SK-N-SH (cell line): Measurements from ENCODE around the gene MRPL51. TPM values are rescaled to one million over a fixed set of nuclear protein-coding genes. Genes with fewer than 3 reads are reported as not detected.
A peak's percentile ranks its signal among the peaks of the same experiment; 100 is the strongest.

ENCODE experiments used
- CHD2 ChIP-seq: fragments of 150-350 bp; IDR thresholded peaks from 2 replicates; pipeline ENCODE4 v1.6.1; 2018; ENCODE audit warnings: low read length; ENCODE audit not compliant: partially characterized antibody
- ELF1 ChIP-seq: IDR thresholded peaks from 2 replicates; pipeline ENCODE4 v1.4.0; 2012
- EZH2phosphoT487 ChIP-seq: fragments of 200-600 bp; sonication (generic); IDR thresholded peaks from 2 replicates; pipeline ENCODE4 v1.6.1; 2017; ENCODE audit warnings: low read depth, mixed run types, mild to moderate bottlenecking, antibody characterized with exemption, moderate library complexity, borderline replicate concordance
- FOXM1 ChIP-seq: IDR thresholded peaks from 2 replicates; pipeline ENCODE4 v1.4.0; 2012; ENCODE audit warnings: low read depth, mild to moderate bottlenecking
- GABPA ChIP-seq: IDR thresholded peaks from 2 replicates; pipeline ENCODE4 v1.4.0; 2012; ENCODE audit warnings: low read depth, mild to moderate bottlenecking
- JUND ChIP-seq: IDR thresholded peaks from 2 replicates; pipeline ENCODE4 v1.4.0; 2012
- MAX ChIP-seq: IDR thresholded peaks from 2 replicates; pipeline ENCODE4 v1.4.0; 2012; ENCODE audit warnings: low read depth
- MEF2A ChIP-seq: IDR thresholded peaks from 2 replicates; pipeline ENCODE4 v1.4.0; 2012; ENCODE audit warnings: low read depth, borderline replicate concordance
- MXI1 ChIP-seq: IDR thresholded peaks from 2 replicates; pipeline ENCODE4 v1.6.1; 2012; ENCODE audit warnings: mild to moderate bottlenecking, low read depth, low read length, improper control_type of control experiment
- NFIC ChIP-seq: IDR thresholded peaks from 2 replicates; pipeline ENCODE4 v1.4.0; 2012; ENCODE audit warnings: borderline replicate concordance
- POLR2AphosphoS5 ChIP-seq: IDR thresholded peaks from 2 replicates; pipeline ENCODE4 v1.6.1; 2012; ENCODE audit warnings: low read depth, low read length
- REST ChIP-seq: IDR thresholded peaks from 2 replicates; pipeline ENCODE4 v1.6.1; 2012; ENCODE audit warnings: mild to moderate bottlenecking, low read depth, low read length, moderate library complexity
- RFX5 ChIP-seq: IDR thresholded peaks from 2 replicates; pipeline ENCODE4 v1.6.1; 2012; ENCODE audit warnings: mild to moderate bottlenecking, improper control_type of control experiment, low read length
- SIN3A ChIP-seq: IDR thresholded peaks from 2 replicates; pipeline ENCODE4 v1.6.1; 2012; ENCODE audit warnings: low read depth, mild to moderate bottlenecking, low read length, moderate library complexity, borderline replicate concordance
- TCF12 ChIP-seq: IDR thresholded peaks from 2 replicates; pipeline ENCODE4 v1.4.0; 2012
- TEAD4 ChIP-seq: IDR thresholded peaks from 2 replicates; pipeline ENCODE4 v1.4.0; 2012; ENCODE audit warnings: mild to moderate bottlenecking, borderline replicate concordance; ENCODE audit not compliant: insufficient read depth
- YY1 ChIP-seq: IDR thresholded peaks from 2 replicates; pipeline ENCODE4 v1.4.0; 2012; ENCODE audit warnings: low read depth, mild to moderate bottlenecking
- polyA plus RNA-seq, 3 experiments: library from polyadenylated mRNA; depleted of rRNA; stranded (reverse); fragments of >200 nt; gene quantifications; 2 replicates each; pipeline ENCODE4 v1.2.3, GENCODE V29; 2012
- TF ChIP-seq, protein P1 (sequence below): IDR thresholded peaks from 2 replicates; pipeline ENCODE4; 2012
- TF ChIP-seq, protein P2 (sequence below): fragments of 150-350 bp; IDR thresholded peaks from 2 replicates; pipeline ENCODE4 v1.6.1; 2017; ENCODE audit warnings: antibody characterized with exemption, low read length, low read depth, borderline replicate concordance

MRPL51 gene
- polyA plus RNA-seq, 1 of the 3 experiments (the other 2 are of a cell fraction) = 189 TPM

DNA sequence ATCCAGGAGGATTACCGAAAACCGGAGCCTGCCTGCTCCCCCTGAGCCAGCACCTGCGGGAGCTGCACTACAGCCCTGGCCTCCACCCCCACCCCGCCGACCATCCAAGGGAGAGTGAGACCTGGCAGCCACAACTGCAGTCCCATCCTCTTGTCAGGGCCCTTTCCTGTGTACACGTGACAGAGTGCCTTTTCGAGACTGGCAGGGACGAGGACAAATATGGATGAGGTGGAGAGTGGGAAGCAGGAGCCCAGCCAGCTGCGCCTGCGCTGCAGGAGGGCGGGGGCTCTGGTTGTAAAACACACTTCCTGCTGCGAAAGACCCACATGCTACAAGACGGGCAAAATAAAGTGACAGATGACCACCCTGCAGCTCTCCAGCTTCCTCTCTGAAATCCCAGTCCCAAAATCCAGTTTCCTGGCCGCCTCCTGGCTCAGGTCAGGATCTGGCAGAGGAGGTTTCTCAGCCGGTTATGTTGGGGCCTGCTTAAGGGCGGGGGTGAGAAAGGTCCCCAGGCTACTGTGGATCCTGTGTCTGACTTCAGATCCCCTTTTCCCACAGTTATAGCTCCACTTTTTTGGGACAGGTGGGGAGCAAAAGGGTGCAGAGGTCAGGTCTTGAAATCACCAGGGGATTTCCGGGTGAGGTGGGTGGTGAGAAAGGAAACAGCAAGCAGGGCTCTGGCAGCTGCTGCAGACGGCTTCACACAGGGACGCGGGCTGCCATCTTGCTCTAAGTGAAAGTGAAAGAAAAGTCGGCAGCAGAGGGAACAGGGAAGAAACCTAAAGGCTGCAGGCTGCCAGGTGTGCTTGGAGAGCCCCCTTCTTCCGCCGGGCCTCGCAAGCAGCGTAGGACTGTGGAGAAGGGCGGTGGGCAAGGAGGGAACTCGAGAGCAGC is 41.5 kb downstream of the MRPL51 start, which contains the start of gene TAPBPL (continued):
- TF ChIP-seq, protein P1, sequence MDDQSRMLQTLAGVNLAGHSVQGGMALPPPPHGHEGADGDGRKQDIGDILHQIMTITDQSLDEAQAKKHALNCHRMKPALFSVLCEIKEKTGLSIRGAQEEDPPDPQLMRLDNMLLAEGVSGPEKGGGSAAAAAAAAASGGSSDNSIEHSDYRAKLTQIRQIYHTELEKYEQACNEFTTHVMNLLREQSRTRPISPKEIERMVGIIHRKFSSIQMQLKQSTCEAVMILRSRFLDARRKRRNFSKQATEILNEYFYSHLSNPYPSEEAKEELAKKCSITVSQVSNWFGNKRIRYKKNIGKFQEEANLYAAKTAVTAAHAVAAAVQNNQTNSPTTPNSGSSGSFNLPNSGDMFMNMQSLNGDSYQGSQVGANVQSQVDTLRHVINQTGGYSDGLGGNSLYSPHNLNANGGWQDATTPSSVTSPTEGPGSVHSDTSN = peak; percentile 89
- TF ChIP-seq MEF2A (no peak), RFX5 (no peak), TEAD4 (no peak), ELF1 (peak; percentile 46), MAX (peak; percentile 97), EZH2phosphoT487 (no peak), POLR2AphosphoS5 (peak; percentile 78; the same call in 1 of the 2 replicates), NFIC (no peak), FOXM1 (no peak), REST (no peak), SIN3A (peak; percentile 29; the same call in 1 of the 2 replicates), CHD2 (peak; percentile 5), YY1 (peak; percentile 85; the same call in 1 of the 2 replicates), TCF12 (no peak), GABPA (peak; percentile 30), JUND (no peak), MXI1 (peak; percentile 92)
- TF ChIP-seq, protein P2, sequence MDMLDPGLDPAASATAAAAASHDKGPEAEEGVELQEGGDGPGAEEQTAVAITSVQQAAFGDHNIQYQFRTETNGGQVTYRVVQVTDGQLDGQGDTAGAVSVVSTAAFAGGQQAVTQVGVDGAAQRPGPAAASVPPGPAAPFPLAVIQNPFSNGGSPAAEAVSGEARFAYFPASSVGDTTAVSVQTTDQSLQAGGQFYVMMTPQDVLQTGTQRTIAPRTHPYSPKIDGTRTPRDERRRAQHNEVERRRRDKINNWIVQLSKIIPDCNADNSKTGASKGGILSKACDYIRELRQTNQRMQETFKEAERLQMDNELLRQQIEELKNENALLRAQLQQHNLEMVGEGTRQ = no peak; the same call in 1 of the 2 replicates
